ENCODE measurements around the gene COQ8A. TPM values are rescaled to one million over a fixed set of nuclear protein-coding genes. Genes with fewer than 3 reads are reported as not detected.

The COQ8A gene
- polyA plus RNA-seq, 1 donor from 2014 or later = 13.2 TPM

GRCh38 chr1:227016990-227017389 lies 76.9 kb downstream of the COQ8A start:
- no peaks in the 10 kb centered on the region for H4K20me1 ChIP-seq (ENCODE audit: insufficient read depth)
- no peak overlapping the region for H3K9ac ChIP-seq (ENCODE audit: low read length)
- H3K9me3 ChIP-seq (ENCODE audit: low read length) = no peaks in the 10 kb centered on the region
- H3K36me3 ChIP-seq (ENCODE audit: insufficient read depth, low read length) = peaks cover 20% of the 10 kb centered on the region
- no peaks in the 10 kb centered on the region for H3K9me2 ChIP-seq (ENCODE audit: insufficient read depth, low read length)
- no peaks in the 10 kb centered on the region for H3K27me3 ChIP-seq (ENCODE audit: insufficient read depth, low read depth, low read length)
- H3K27ac ChIP-seq (ENCODE audit: low read length) = no peak overlapping the region
- no peak overlapping the region for H3K4me3 ChIP-seq (ENCODE audit: low read length)
- H3K4me2 ChIP-seq (ENCODE audit: low read length) = no peak overlapping the region
- no peaks in the 10 kb centered on the region for H3F3A ChIP-seq (ENCODE audit: insufficient read depth, low read length, poor library complexity, severe bottlenecking)
- no peak overlapping the region for H2AFZ ChIP-seq (ENCODE audit: low read depth, low read length)
- H3K79me2 ChIP-seq (replicated peaks; ENCODE audit: insufficient read depth, low read length) = no peaks in the 10 kb centered on the region
- TF ChIP-seq CTCF (IDR thresholded peaks at IDR 0.05; ENCODE audit: poor library complexity, severe bottlenecking) (no peak), MXI1 (conservative IDR thresholded peaks at IDR 0.05; ENCODE audit: poor library complexity, severe bottlenecking) (no peak), EZH2 (IDR thresholded peaks at IDR 0.05; ENCODE audit: borderline replicate concordance, insufficient read depth, low read length, poor library complexity, severe bottlenecking) (no peak), SMC3 (conservative IDR thresholded peaks at IDR 0.05; ENCODE audit: poor library complexity) (no peak), POLR2AphosphoS5 (IDR thresholded peaks at IDR 0.05) (no peak)

GRCh38 chr1:227032396-227032795 lies 92.3 kb downstream of the COQ8A start:
- no peaks in the 10 kb centered on the region for H3K27me3 ChIP-seq (ENCODE audit: insufficient read depth, low read depth, low read length)
- H3K9ac ChIP-seq (ENCODE audit: low read length) = no peak overlapping the region
- H3K4me2 ChIP-seq (ENCODE audit: low read length) = no peak overlapping the region
- H3K27ac ChIP-seq (ENCODE audit: low read length) = no peak overlapping the region
- H2AFZ ChIP-seq (ENCODE audit: low read depth, low read length) = no peak overlapping the region
- TF ChIP-seq MXI1 (conservative IDR thresholded peaks at IDR 0.05; ENCODE audit: poor library complexity, severe bottlenecking) (no peak), EZH2 (IDR thresholded peaks at IDR 0.05; ENCODE audit: borderline replicate concordance, insufficient read depth, low read length, poor library complexity, severe bottlenecking) (no peak), RAD21 (conservative IDR thresholded peaks at IDR 0.05) (no peak), REST (IDR thresholded peaks at IDR 0.05; ENCODE audit: borderline replicate concordance) (no peak), POLR2AphosphoS5 (IDR thresholded peaks at IDR 0.05) (no peak), TAF1 (IDR thresholded peaks at IDR 0.05; ENCODE audit: low read depth) (no peak), EP300 (conservative IDR thresholded peaks at IDR 0.05; ENCODE audit: poor library complexity, severe bottlenecking) (no peak), SMC3 (conservative IDR thresholded peaks at IDR 0.05; ENCODE audit: poor library complexity) (no peak), CTCF (IDR thresholded peaks at IDR 0.05; ENCODE audit: poor library complexity, severe bottlenecking) (no peak)
- H4K20me1 ChIP-seq (ENCODE audit: insufficient read depth) = no peaks in the 10 kb centered on the region
- no peaks in the 10 kb centered on the region for H3K9me2 ChIP-seq (ENCODE audit: insufficient read depth, low read length)
- no peaks in the 10 kb centered on the region for H3K79me2 ChIP-seq (replicated peaks; ENCODE audit: insufficient read depth, low read length)
- no peaks in the 10 kb centered on the region for H3F3A ChIP-seq (ENCODE audit: insufficient read depth, low read length, poor library complexity, severe bottlenecking)
- H3K36me3 ChIP-seq (ENCODE audit: insufficient read depth, low read length) = peaks cover 10% of the 10 kb centered on the region
- no peaks in the 10 kb centered on the region for H3K9me3 ChIP-seq (ENCODE audit: low read length)
- H3K4me3 ChIP-seq (ENCODE audit: low read length) = no peak overlapping the region

Data from neural cell (in vitro differentiated cells).